Ovary (tissue), 9 donors: ENCODE results near the gene AOPEP. TPM values are rescaled to one million over a fixed set of nuclear protein-coding genes. Genes with fewer than 3 reads are reported as not detected.
A peak's percentile ranks its signal among the peaks of the same experiment; 100 is the strongest.

ENCODE experiments used
- DNase-seq, 5 donors: peaks; one replicate each; pipeline ENCODE4 v3.0.0-alpha.2; 2019 to 2020
- H3K27ac ChIP-seq, 2 donors: fragments of 200-600 bp; one replicate each; pipeline versions ENCODE4 v1.5.1 to v1.8.0; 2019 to 2022
- H3K27me3 ChIP-seq: fragments of 200-600 bp; one replicate; pipeline ENCODE4 v1.8.0; 2022
- H3K36me3 ChIP-seq: fragments of 200-600 bp; sonication (generic); one replicate; pipeline ENCODE4 v1.5.1; 2019
- H3K4me1 ChIP-seq: one replicate; pipeline ENCODE4 v1.8.1; 2013; ENCODE audit warnings: mild to moderate bottlenecking, moderate library complexity; ENCODE audit not compliant: insufficient read depth
- H3K4me3 ChIP-seq: fragments of 200-600 bp; sonication (generic); one replicate; pipeline ENCODE4 v1.5.1; 2017
- H3K9me3 ChIP-seq, 2 donors: fragments of 200-600 bp in 1 of 2; sonication (generic) in 1 of 2; one replicate each; pipeline versions ENCODE4 v1.5.1 to v1.8.1; 2013 to 2019; ENCODE audit warnings: mild to moderate bottlenecking in 1 of 2, moderate library complexity in 1 of 2
- CTCF ChIP-seq, 3 donors: fragments of 450-650 bp in 2 of 3; fragments of 200-600 bp in 1 of 3; IDR thresholded peaks; one replicate each; pipeline versions ENCODE4 v1.5.1 to v1.8.0; 2016 to 2022; ENCODE audit warnings: antibody characterized with exemption in 3 of 3, mild to moderate bottlenecking in 1 of 3
- EP300 ChIP-seq: sonication (generic); formaldehyde crosslinking; IDR thresholded peaks from one replicate; pipeline ENCODE4 v1.6.1; 2017; ENCODE audit warnings: antibody characterized with exemption
- POLR2A ChIP-seq: fragments of 450-650 bp; IDR thresholded peaks from one replicate; pipeline ENCODE4 v1.6.1; 2017; ENCODE audit warnings: antibody characterized with exemption, mild to moderate bottlenecking, moderate library complexity
- WGBS, 3 donors: extraction: QIAGEN DNeasy Blood & Tissue Kit in 1 of 3; methylation state at CpG; one replicate each; pipeline versions ENCODE4 v1.1.5 to v1.1.7; 2013 to 2017; 5-methylcytosine and 5-hydroxymethylcytosine counted together
- intact Hi-C, 4 donors: fragments of 100-400 bp; cut with DNase I; formaldehyde crosslinking; loops; one replicate each; pipeline versions ENCODE4 v1.11.0 to v1.15.1; 2022 to 2023
- polyA plus RNA-seq, 2 donors: library from polyadenylated mRNA; stranded (reverse); fragments of 200-250 nt in 1 of 2; fragments of 350-450 nt in 1 of 2; fragmentation: Illumina TruSeq in 1 of 2; extraction: RNeasy Lipid Tissue Mini Kit (QIAGEN cat#74804) in 1 of 2; gene quantifications; one replicate each; pipeline ENCODE4 v1.2.3, GENCODE V29; 2013 to 2014
- total RNA-seq, 7 donors: library from RNA; depleted of rRNA in 2 of 7; stranded (reverse); fragments of >200 nt in 2 of 7; fragmentation: NEBNext Ultra II Directional in 3 of 7; extraction: Animal tissue kit (Norgen Biotek cat#: 25700) in 3 of 7; gene quantifications; one replicate each; pipeline versions ENCODE4 v1.1.0 to v1.2.4, GENCODE V29; 2016 to 2023
- donor health status: DM: no; HTN: no; CAD: no; lungs with moderate emphysema.
- donor health status: DM: no; HTN: no; CAD: no.
- donor health status: Bipolar disorder and iron deficiency.
- donor health status: DM: yes; HTN: yes; CAD: no.
- donor health status: DM: no; HTN: no; CAD: no.
- donor health status: DM: yes; HTN: yes; CAD: no.

AOPEP gene
- total and polyA plus RNA-seq, 9 donors: 40.0 to 141 (median 82.1) TPM

- no peak for DNase-seq
- Histone ChIP-seq H3K27me3 (no peaks in the 10 kb centered on the region), H3K9me3 (no peaks in the 10 kb centered on the region), H3K36me3 (no peaks in the 10 kb centered on the region), H3K4me3 (no peak overlapping the region), H3K4me1 (peaks cover 16% of the 10 kb centered on the region), H3K27ac (no peak overlapping the region)
- intact Hi-C loops: no loop called here
- TF ChIP-seq EP300 (no peak), CTCF (IDR thresholded peaks at IDR 0.05) (no peak), POLR2A (no peak)
- WGBS, 3 donors: 75 to 86% (median 79%) methylated on average over 18 of the region's 18 CpGs
Observed at GRCh38 chr9:95102572-95102971, 376.1 kb downstream of the AOPEP start.

GRCh38 chr9:95103281-95103771 is 376.8 kb downstream of the AOPEP start:
- TF ChIP-seq CTCF (IDR thresholded peaks at IDR 0.05): no peak
- TF ChIP-seq POLR2A: no peak
- no peak for TF ChIP-seq EP300
- Histone ChIP-seq H3K4me3 (no peak overlapping the region), H3K27me3 (no peaks in the 10 kb centered on the region), H3K36me3 (no peaks in the 10 kb centered on the region), H3K27ac (no peak overlapping the region), H3K9me3 (no peaks in the 10 kb centered on the region), H3K4me1 (peaks cover 16% of the 10 kb centered on the region)
- intact Hi-C loops: no loop called here
- 61 to 68% (median 63%) methylated on average over 15 of the region's 15 CpGs for WGBS, 3 donors
- DNase-seq: peak in 2 of 5 donors; percentile 31

- Histone ChIP-seq H3K27me3 (no peaks in the 10 kb centered on the region), H3K27ac (no peak overlapping the region), H3K4me1 (peaks cover 13% of the 10 kb centered on the region), H3K4me3 (no peak overlapping the region), H3K9me3 (no peaks in the 10 kb centered on the region), H3K36me3 (no peaks in the 10 kb centered on the region)
- TF ChIP-seq EP300 (no peak), POLR2A (no peak), CTCF (IDR thresholded peaks at IDR 0.05) (no peak)
- peak in 1 of 5 donors; percentile 21 for DNase-seq
- intact Hi-C loops: no loop called here
- WGBS, 3 donors: 59 to 61% (median 61%) methylated on average over 20 of the region's 20 CpGs
Observed at GRCh38 chr9:95103871-95104580, 377.5 kb downstream of the AOPEP start.

GRCh38 chr9:95104581-95104960 is 378.1 kb downstream of the AOPEP start:
- no peaks in the 10 kb centered on the region for H3K9me3 ChIP-seq
- intact Hi-C loops: no loop called here
- no peak overlapping the region for H3K4me3 ChIP-seq
- no peaks in the 10 kb centered on the region for H3K36me3 ChIP-seq
- peaks cover 10% of the 10 kb centered on the region for H3K4me1 ChIP-seq
- DNase-seq: no peak
- no peaks in the 10 kb centered on the region for H3K27me3 ChIP-seq
- WGBS, 3 donors: 79 to 87% (median 84%) methylated on average over 8 of the region's 8 CpGs
- no peak for TF ChIP-seq CTCF (IDR thresholded peaks at IDR 0.05)
- no peak for TF ChIP-seq EP300
- TF ChIP-seq POLR2A: no peak
- no peak overlapping the region for H3K27ac ChIP-seq
